RWPE2 (cell line): ENCODE results near the gene MRGPRD.

Experiments
- ATAC-seq: fragments of 200-7000 bp; cut with Tn5 transposase; 3 replicates; pipeline ENCODE4 v1.9.1; 2021; ENCODE audit warnings: low read depth
- DNase-seq: peaks from one replicate; pipeline ENCODE4 v3.0.0-alpha.2; 2020; ENCODE audit warnings: low spot score
- H3K27ac ChIP-seq: fragments of 450-650 bp; 2 replicates; pipeline ENCODE4 v1.5.1; 2017; ENCODE audit warnings: mild to moderate bottlenecking; ENCODE audit not compliant: poor library complexity, severe bottlenecking
- H3K27me3 ChIP-seq: fragments of 250-450 bp; sonication (Bioruptor Pico); 2 replicates; pipeline ENCODE4 v1.5.1; 2021; ENCODE audit warnings: mild to moderate bottlenecking, moderate library complexity; ENCODE audit not compliant: insufficient read depth, poor library complexity, severe bottlenecking
- H3K36me3 ChIP-seq: fragments of 250-450 bp; sonication (Bioruptor Pico); 2 replicates; pipeline ENCODE4 v1.5.1; 2020; ENCODE audit warnings: low read depth, mild to moderate bottlenecking, moderate library complexity
- H3K4me1 ChIP-seq: fragments of 250-450 bp; sonication (Bioruptor Pico); 2 replicates; pipeline ENCODE4 v1.5.1; 2021; ENCODE audit warnings: mild to moderate bottlenecking, moderate library complexity; ENCODE audit not compliant: insufficient read depth, poor library complexity, severe bottlenecking
- H3K4me3 ChIP-seq: fragments of 250-450 bp; sonication (Bioruptor Pico); 2 replicates; pipeline ENCODE4 v1.5.1; 2021; ENCODE audit warnings: mild to moderate bottlenecking, moderate library complexity; ENCODE audit not compliant: severe bottlenecking
- H3K9me3 ChIP-seq: fragments of 250-450 bp; sonication (Bioruptor Pico); 2 replicates; pipeline ENCODE4 v1.5.1; 2021; ENCODE audit warnings: mild to moderate bottlenecking, moderate library complexity; ENCODE audit not compliant: severe bottlenecking
- CTCF ChIP-seq: fragments of 450-650 bp; IDR thresholded peaks from one replicate; pipeline ENCODE4 v1.5.1; 2017; ENCODE audit warnings: mild to moderate bottlenecking, moderate library complexity; ENCODE audit not compliant: poor library complexity, severe bottlenecking

The MRGPRD gene

DNA sequence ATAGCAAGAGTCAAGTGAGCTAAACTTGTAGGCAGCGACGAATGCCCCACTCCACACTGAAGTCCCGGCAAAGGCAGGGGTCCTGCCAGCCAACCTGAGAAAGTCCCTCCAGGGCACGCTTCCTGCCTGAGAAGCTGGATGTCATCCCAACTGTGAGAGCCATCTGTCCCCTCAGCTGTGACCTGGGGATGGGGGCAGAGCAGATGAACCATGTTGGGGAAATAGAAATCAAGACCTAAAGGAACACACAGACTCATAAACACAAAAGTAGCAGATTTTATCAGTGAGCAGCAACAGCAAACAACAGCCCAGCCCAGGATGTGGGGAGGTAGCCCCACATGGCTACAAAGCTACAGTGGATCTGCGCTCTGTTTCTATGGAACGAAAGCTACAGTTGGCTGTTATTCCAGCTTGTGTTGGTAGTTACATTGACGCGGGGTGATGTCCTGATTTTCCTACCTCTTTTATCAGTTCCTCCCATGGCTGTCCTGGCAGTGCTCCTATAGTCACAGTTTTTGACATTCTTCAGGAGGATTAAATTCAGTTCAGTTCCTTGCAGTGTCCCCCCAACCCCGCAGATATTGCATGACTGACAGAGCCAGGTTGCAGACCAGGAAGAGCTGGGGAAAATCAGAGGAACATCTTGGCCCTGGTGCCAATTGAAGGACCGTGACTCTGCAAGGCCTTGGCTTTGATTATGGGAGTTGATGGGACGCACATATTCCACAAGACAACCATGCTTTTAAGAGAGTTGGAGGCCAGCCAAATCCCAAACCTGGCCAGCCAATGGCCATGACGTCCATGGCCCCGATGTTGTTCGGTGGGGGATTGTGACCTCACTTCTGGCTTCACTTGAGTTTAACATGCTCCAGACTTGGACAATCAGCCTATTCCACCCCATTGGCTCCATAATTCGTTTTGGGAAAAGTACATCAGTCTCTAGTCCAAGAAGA, 14.6 kb downstream of the MRGPRD start:
- DNase-seq (no peak), ATAC-seq (no peak)
- TF ChIP-seq CTCF = no peak
- no peaks in the 10 kb centered on the region for H3K4me1 ChIP-seq
- no peak overlapping the region for H3K4me3 ChIP-seq
- no peaks in the 10 kb centered on the region for H3K27me3 ChIP-seq
- H3K9me3 ChIP-seq = no peaks in the 10 kb centered on the region
- H3K36me3 ChIP-seq = no peaks in the 10 kb centered on the region
- no peak overlapping the region for H3K27ac ChIP-seq

DNA sequence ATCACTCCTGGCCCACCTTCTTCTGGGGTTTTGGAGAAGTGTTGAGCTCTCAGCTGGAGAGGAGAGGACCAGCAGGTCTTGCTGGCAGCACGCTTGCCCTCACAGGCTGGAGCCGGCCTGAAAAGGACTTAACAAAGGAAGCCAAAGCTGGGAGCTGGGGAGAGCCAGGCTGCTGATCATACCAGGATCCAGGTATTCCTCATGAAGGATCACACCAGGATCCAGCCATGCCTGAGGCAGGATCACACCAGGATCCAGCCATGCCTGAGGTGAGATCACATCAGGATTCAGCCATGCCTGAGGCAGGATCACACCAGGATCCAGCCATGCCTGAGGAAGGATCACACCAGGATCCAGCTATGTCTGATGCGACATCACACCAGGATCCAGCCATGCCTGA, 17.0 kb downstream of the MRGPRD start:
- no peaks in the 10 kb centered on the region for H3K36me3 ChIP-seq
- H3K4me3 ChIP-seq = no peak overlapping the region
- ATAC-seq (peak; percentile 17; the same call in 1 of the 3 replicates), DNase-seq (no peak)
- H3K4me1 ChIP-seq = no peaks in the 10 kb centered on the region
- no peak overlapping the region for H3K27ac ChIP-seq
- H3K9me3 ChIP-seq = no peaks in the 10 kb centered on the region
- no peak for TF ChIP-seq CTCF
- no peaks in the 10 kb centered on the region for H3K27me3 ChIP-seq

DNA sequence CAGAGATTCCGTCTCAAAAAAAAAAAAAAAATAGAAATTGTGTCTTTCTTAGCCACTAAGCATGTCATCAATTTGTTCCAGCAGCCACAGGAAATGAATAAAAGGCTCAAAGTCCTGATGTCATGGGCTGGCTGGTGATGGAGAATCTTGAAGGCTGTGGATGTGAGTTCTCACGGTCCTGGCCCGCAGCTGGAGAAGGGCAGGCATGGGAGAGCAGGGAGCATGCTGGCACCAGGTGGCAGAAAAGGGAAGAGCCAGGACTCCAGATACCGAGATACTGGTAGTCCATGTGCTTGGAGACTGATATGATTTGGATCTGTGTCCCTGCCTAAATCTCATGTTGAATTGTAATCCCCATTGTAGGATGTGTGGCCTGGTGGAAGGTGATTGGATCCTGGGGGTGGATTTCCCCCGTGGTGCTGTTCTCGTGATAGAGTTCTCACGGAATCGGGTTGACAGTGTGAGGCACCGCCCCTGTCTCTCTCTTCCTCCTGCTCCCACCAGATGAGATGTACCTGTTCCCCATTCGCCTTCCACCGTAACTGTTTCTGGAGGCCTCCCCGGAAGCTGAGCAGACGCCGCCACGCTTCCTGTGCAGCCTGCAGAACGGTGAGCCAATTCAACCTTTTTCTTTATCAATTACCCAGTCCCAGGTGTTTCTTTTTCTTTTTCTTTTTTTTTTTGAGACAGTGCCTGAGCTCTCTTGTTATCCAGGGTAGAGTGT, 18.1 kb downstream of the MRGPRD start:
- H3K9me3 ChIP-seq = no peaks in the 10 kb centered on the region
- no peak overlapping the region for H3K4me3 ChIP-seq
- no peak for DNase-seq
- H3K27me3 ChIP-seq = no peaks in the 10 kb centered on the region
- H3K27ac ChIP-seq = no peak overlapping the region
- H3K4me1 ChIP-seq = no peaks in the 10 kb centered on the region
- H3K36me3 ChIP-seq = no peaks in the 10 kb centered on the region
- no peak for TF ChIP-seq CTCF
- no peak for ATAC-seq

- Histone ChIP-seq H3K27me3 (no peaks in the 10 kb centered on the region), H3K36me3 (no peaks in the 10 kb centered on the region), H3K27ac (no peak overlapping the region), H3K9me3 (no peaks in the 10 kb centered on the region), H3K4me1 (no peaks in the 10 kb centered on the region), H3K4me3 (no peak overlapping the region)
- TF ChIP-seq CTCF = no peak
- DNase-seq = no peak
- no peak for ATAC-seq
These were observed 19.5 kb downstream of the MRGPRD start for GRCh38 chr11:68961245-68961644.
